ENCODE measurements around the gene VTI1A. TPM values are rescaled to one million over a fixed set of nuclear protein-coding genes. Genes with fewer than 3 reads are reported as not detected.

Gene VTI1A
- total and polyA plus RNA-seq, 4 donors: 5.5 to 26.9 (median 13.1) TPM

- no peak overlapping the region for H3K9ac ChIP-seq (ENCODE audit: low read depth in 1 of 2, low read length in 2 of 2)
- no peak overlapping the region for H3K4me3 ChIP-seq (ENCODE audit: low read depth in 1 of 3, low read length in 3 of 3)
- H3K27me3 ChIP-seq (ENCODE audit: control insufficient read depth in 4 of 4, insufficient read depth in 4 of 4, low read length in 3 of 4): no peaks in the 10 kb centered on the region
- H3K9me3 ChIP-seq (ENCODE audit: control insufficient read depth in 4 of 4, low read length in 3 of 4): no peaks in the 10 kb centered on the region
- H3K4me1 ChIP-seq (ENCODE audit: control insufficient read depth in 4 of 4, insufficient read depth in 4 of 4, low read length in 3 of 4): peaks cover 11 to 48% (median 35%) of the 10 kb centered on the region in 4 donors
- no peak for TF ChIP-seq HNF4A (conservative IDR thresholded peaks at IDR 0.05)
- TF ChIP-seq JUND (IDR thresholded peaks at IDR 0.05): no peak
- no peak for TF ChIP-seq HNF4G (IDR thresholded peaks at IDR 0.05)
- TF ChIP-seq ZBTB33 (IDR thresholded peaks at IDR 0.05): no peak
- no peak for TF ChIP-seq EGR1 (IDR thresholded peaks at IDR 0.05; ENCODE audit: low read depth in 2 of 2)
- TF ChIP-seq TAF1 (conservative IDR thresholded peaks at IDR 0.05): no peak
- no peak for TF ChIP-seq FOXA1 (IDR thresholded peaks at IDR 0.05)
- no peak for TF ChIP-seq GABPA (IDR thresholded peaks at IDR 0.05 in 1 of 2, conservative IDR thresholded peaks at IDR 0.05 in 1 of 2)
- TF ChIP-seq SP1 (IDR thresholded peaks at IDR 0.05): no peak
- TF ChIP-seq FOXA2 (IDR thresholded peaks at IDR 0.05): no peak
- no peak for TF ChIP-seq YY1 (IDR thresholded peaks at IDR 0.05)
- TF ChIP-seq ATF3 (IDR thresholded peaks at IDR 0.05): no peak
- TF ChIP-seq CTCF (IDR thresholded peaks at IDR 0.05; ENCODE audit: low read depth, low read length, missing input control): no peak
- TF ChIP-seq RXRA (IDR thresholded peaks at IDR 0.05): no peak
- TF ChIP-seq REST (IDR thresholded peaks at IDR 0.05): no peak
- no peak for TF ChIP-seq NR2F2 (IDR thresholded peaks at IDR 0.05)
- H3K27ac ChIP-seq (ENCODE audit: low read depth in 1 of 2, low read length in 2 of 2): no peak overlapping the region
- 91% methylated on average over 7 of the region's 7 CpGs for WGBS
- no peaks in the 10 kb centered on the region for H3K36me3 ChIP-seq (ENCODE audit: control insufficient read depth in 4 of 4, insufficient read depth in 3 of 4, low read depth in 1 of 4, low read length in 3 of 4)
- no peak for DNase-seq (ENCODE audit: low spot score)
These were observed 394.5 kb downstream of the VTI1A start for GRCh38 chr10:112841549-112841948.

- no peaks in the 10 kb centered on the region for H3K9me3 ChIP-seq (ENCODE audit: control insufficient read depth in 4 of 4, low read length in 3 of 4)
- H3K27me3 ChIP-seq (ENCODE audit: control insufficient read depth in 4 of 4, insufficient read depth in 4 of 4, low read length in 3 of 4): no peaks in the 10 kb centered on the region
- DNase-seq (ENCODE audit: low spot score): no peak
- 23% methylated on average over 3 of the region's 3 CpGs for WGBS
- H3K36me3 ChIP-seq (ENCODE audit: control insufficient read depth in 4 of 4, insufficient read depth in 3 of 4, low read depth in 1 of 4, low read length in 3 of 4): no peaks in the 10 kb centered on the region
- H3K27ac ChIP-seq (ENCODE audit: low read depth in 1 of 2, low read length in 2 of 2): peak overlapping the region; percentile 15 to 81
- H3K4me1 ChIP-seq (ENCODE audit: control insufficient read depth in 4 of 4, insufficient read depth in 4 of 4, low read length in 3 of 4): peaks cover 11 to 42% (median 34%) of the 10 kb centered on the region in 4 donors
- H3K4me3 ChIP-seq (ENCODE audit: low read depth in 1 of 3, low read length in 3 of 3): peak overlapping the region; percentile 3 to 52 (median 45)
- H3K9ac ChIP-seq (ENCODE audit: low read depth in 1 of 2, low read length in 2 of 2): no peak overlapping the region
- TF ChIP-seq GABPA (IDR thresholded peaks at IDR 0.05 in 1 of 2, conservative IDR thresholded peaks at IDR 0.05 in 1 of 2) (no peak), NR2F2 (IDR thresholded peaks at IDR 0.05) (peak; percentile 55), REST (IDR thresholded peaks at IDR 0.05) (peak; percentile 86), EGR1 (IDR thresholded peaks at IDR 0.05; ENCODE audit: low read depth in 2 of 2) (peak; percentile 20 to 40), RAD21 (IDR thresholded peaks at IDR 0.05) (peak; percentile 62 to 63), CTCF (IDR thresholded peaks at IDR 0.05; ENCODE audit: low read depth, low read length, missing input control) (peak; percentile 6), HNF4G (IDR thresholded peaks at IDR 0.05) (peak; percentile 75)
These were observed 395.9 kb downstream of the VTI1A start for GRCh38 chr10:112842832-112843360.

Measured in liver (tissue), 9 donors.